Activated T-helper 9 cell treated with anti-CD3 and anti-CD28 coated beads, Interleukin-2, amount 50 U/mL, for 16 hours (primary cell): ENCODE data around the gene UTP3.
"Not testable (repeated sequence)": the region's sequence is repeated elsewhere in the genome, so short reads cannot be mapped to it uniquely, and the experiment has no call there.

ENCODE experiments used
- DNase-seq: peaks from one replicate; pipeline ENCODE4 v3.0.0-alpha.2; 2020; ENCODE audit warnings: low read depth

The UTP3 gene

GRCh38 chr4:70715097-70715496 lies 26.8 kb downstream of the UTP3 start:
- DNase-seq: no peak

DNA sequence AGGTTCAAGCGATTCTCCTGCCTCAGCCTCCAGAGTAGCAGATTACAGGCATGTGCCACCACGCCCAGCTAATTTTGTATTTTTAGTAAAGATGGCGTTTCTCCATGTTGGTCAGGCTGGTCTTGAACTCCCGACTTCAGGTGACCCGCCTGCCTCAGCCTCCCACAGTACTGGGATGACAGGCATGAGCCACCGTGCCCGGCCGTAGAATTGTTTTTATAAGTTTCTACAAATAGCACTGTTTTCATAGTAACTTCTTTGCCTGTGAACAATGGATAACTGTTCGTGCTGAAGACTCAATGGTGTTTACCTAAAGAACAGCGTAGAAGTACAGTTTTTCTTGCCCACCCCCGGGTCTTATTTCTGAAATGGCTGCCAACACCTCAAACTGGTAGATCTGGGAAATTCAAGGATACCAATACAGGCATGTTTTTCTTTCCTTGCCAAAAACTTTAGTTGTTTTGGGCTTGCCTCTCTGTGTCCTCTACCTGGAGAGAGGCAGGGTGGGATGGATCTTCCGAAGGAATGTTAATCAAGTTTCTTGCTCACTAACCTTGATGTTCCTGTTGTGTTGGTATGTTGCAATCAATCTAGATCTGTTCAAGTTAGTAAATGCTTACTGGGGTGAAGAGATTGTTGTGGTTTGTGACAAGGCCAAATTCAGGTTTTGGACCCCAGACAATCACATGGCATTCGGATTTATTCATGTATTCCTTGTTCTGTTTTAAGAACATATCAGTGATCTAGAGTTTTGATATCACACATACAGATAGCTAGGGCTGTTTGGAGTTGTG lies 30.7 kb downstream of the UTP3 start:
- DNase-seq: no peak

GRCh38 chr4:70721747-70722146 lies 33.4 kb downstream of the UTP3 start, which contains the start of gene RUFY3:
Gene RUFY3 (plus strand): TSS chr4:70721964. CDS start chr4:70722574, 610 bp downstream.
- no peak for DNase-seq

- peak; percentile 9 for DNase-seq
These were observed 34.0 kb downstream of the UTP3 start for GRCh38 chr4:70722199-70722791.

DNA sequence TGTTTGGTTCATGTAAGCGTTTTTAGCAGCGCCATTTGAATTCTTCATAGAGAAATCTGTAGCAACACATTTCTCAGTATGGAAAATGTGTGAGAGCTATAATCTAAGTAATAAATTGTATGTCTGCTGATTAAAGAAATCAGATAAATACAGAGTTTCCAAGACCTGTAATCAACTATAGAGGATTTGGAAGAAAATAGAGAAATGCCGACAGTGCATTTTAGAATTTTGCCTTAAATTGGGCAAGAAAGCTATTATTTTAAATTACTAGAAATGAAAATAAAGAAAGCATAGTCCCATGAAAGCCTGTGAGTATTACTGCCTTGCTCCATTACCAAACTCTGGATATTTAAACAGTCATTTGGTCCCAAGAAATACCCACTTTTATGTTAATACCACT lies 36.1 kb downstream of the UTP3 start:
- DNase-seq: no peak

DNA sequence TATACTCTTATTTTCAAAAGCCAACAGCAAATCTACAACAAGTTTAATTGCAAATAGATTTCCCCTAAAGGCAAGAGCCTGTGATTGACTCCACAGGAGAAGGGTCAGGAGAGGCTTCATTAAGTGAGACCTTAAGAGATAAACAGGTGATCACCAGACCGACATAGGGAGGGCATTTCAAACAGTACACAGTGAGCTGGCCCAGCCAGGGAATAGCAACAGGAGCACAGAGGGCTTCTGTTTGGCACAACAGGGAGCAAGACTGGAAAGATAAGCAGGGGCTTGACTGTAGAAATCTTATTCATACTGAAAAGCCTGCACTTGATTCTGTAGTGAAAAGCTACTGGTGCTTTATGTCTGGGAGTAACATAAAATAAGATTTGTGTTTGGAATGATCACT lies 37.3 kb downstream of the UTP3 start:
- no peak for DNase-seq

DNA sequence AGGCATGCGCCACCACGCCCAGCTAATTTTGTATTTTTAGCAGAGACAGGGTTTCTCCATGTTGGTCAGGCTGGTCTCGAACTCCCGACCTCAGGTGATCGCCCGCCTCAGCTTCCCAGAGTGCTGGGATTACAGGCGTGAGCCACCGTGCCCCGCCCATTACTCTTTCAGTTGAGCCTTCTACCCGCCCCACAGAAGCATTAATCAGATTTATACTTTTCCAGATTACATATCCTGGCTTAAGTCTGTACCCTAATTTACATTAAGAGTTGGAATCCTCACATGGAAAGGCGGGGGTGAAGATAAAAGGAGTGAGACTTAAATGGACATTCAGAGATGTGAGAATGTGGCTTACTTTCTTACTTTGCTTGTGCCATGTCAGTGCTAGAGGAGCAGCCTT lies 38.2 kb downstream of the UTP3 start:
- DNase-seq: not testable (repeated sequence)

DNA sequence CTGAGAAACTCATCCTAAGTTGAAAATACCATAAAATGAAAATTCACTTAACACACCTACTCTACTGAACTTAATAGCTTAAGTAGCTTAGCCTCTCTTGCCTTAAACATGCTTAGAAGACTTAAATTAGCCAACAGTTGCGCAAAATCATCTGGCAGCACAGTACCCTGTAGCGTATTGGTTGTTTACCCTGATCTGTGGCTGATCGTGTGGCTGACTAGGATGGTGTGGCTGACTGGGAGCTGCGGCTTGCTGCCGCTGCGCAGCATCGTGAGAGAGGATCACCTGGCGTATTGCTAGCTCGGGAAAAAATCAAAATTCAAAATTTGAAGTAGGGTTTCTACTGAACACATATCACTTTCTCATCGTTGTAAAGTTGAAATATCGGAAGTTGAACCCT lies 39.8 kb downstream of the UTP3 start:
- no peak for DNase-seq

GRCh38 chr4:70732878-70733277 lies 44.5 kb downstream of the UTP3 start:
- DNase-seq: not testable (repeated sequence)

GRCh38 chr4:70734168-70734954 lies 46.0 kb downstream of the UTP3 start:
- no peak for DNase-seq

- DNase-seq: no peak
These were observed 46.6 kb downstream of the UTP3 start for GRCh38 chr4:70734971-70735370.

GRCh38 chr4:70735915-70736314 lies 47.6 kb downstream of the UTP3 start:
- not testable (repeated sequence) for DNase-seq

GRCh38 chr4:70737006-70737405 lies 48.7 kb downstream of the UTP3 start:
- DNase-seq: no peak

GRCh38 chr4:70737409-70737808 lies 49.1 kb downstream of the UTP3 start:
- no peak for DNase-seq

- DNase-seq: no peak
These were observed 51.4 kb downstream of the UTP3 start for GRCh38 chr4:70739496-70740337.
